Esophagus muscularis mucosa (tissue), 4 donors: ENCODE measurements around the gene CXorf58. TPM values are rescaled to one million over a fixed set of nuclear protein-coding genes. Genes with fewer than 3 reads are reported as not detected.

Experiments used
- DNase-seq: peaks from one replicate; pipeline ENCODE4 v3.0.0-alpha.2; 2017; ENCODE audit errors: extremely low spot score
- H3K27ac ChIP-seq, 4 donors: fragments of 200-600 bp; sonication (generic); replicated peaks in 1 of 4; 1 replicate in 3 of 4; 2 replicates in 1 of 4; pipeline ENCODE4 v1.5.1; 2016 to 2019; ENCODE audit warnings: mild to moderate bottlenecking in 1 of 4
- H3K27me3 ChIP-seq, 4 donors: fragments of 200-600 bp; sonication (generic); one replicate each; pipeline versions ENCODE4 v1.5.1 to v1.6.0; 2016 to 2019
- H3K36me3 ChIP-seq, 4 donors: fragments of 200-600 bp; sonication (generic); one replicate each; pipeline ENCODE4 v1.5.1; 2016 to 2019
- H3K4me1 ChIP-seq, 4 donors: fragments of 200-600 bp; sonication (generic); one replicate each; pipeline ENCODE4 v1.5.1; 2016 to 2019
- H3K4me3 ChIP-seq, 4 donors: fragments of 200-600 bp; sonication (generic); 1 replicate in 2 of 4; 2 replicates in 2 of 4; pipeline ENCODE4 v1.5.1; 2016 to 2019; ENCODE audit warnings: mild to moderate bottlenecking in 4 of 4, moderate library complexity in 1 of 4
- H3K9me3 ChIP-seq, 4 donors: fragments of 200-600 bp; sonication (generic); 1 replicate in 3 of 4; 2 replicates in 1 of 4; pipeline ENCODE4 v1.5.1; 2016 to 2019
- CTCF ChIP-seq, 3 experiments: fragments of 200-600 bp in 2 of 3; fragments of 450-650 bp in 1 of 3; sonication (generic) in 2 of 3; IDR thresholded peaks; one replicate each; pipeline ENCODE4 v1.5.1; 2017 to 2019; ENCODE audit warnings: antibody characterized with exemption in 3 of 3, mild to moderate bottlenecking in 2 of 3, moderate library complexity in 1 of 3
- EP300 ChIP-seq: sonication (generic); formaldehyde crosslinking; IDR thresholded peaks from one replicate; pipeline ENCODE4 v1.6.1; 2017; ENCODE audit warnings: antibody characterized with exemption
- POLR2A ChIP-seq: fragments of 450-650 bp; IDR thresholded peaks from one replicate; pipeline ENCODE4 v1.6.1; 2017; ENCODE audit warnings: antibody characterized with exemption, moderate library complexity, mild to moderate bottlenecking, low read depth
- POLR2AphosphoS5 ChIP-seq, 2 donors: sonication (generic); formaldehyde crosslinking; IDR thresholded peaks; one replicate each; pipeline ENCODE4 v1.6.1; 2017; ENCODE audit warnings: antibody characterized with exemption in 2 of 2
- WGBS: methylation state at CpG from one replicate; pipeline ENCODE4 v1.1.5; 2018; 5-methylcytosine and 5-hydroxymethylcytosine counted together
- intact Hi-C: fragments of 100-400 bp; cut with DNase I; formaldehyde crosslinking; loops from one replicate; pipeline ENCODE4 v1.15.1; 2023
- total RNA-seq, 4 donors: library from RNA; depleted of rRNA; stranded (reverse); fragments of >200 nt; gene quantifications; one replicate each; pipeline versions ENCODE4 v1.1.0 to v1.2.1, GENCODE V29; 2016

The CXorf58 gene
- total RNA-seq, 4 donors from 2014 or later = 0.29 TPM; not detected in 3

GRCh38 chrX:23904096-23904495, 3.7 kb upstream of the CXorf58 start:
- Histone ChIP-seq H3K36me3 (no peaks in the 10 kb centered on the region), H3K9me3 (no peaks in the 10 kb centered on the region), H3K27ac (no peak overlapping the region), H3K27me3 (no peaks in the 10 kb centered on the region), H3K4me3 (no peak overlapping the region), H3K4me1 (peaks cover 13 to 45% (median 28%) of the 10 kb centered on the region in 4 donors)
- no peak for DNase-seq
- TF ChIP-seq CTCF (IDR thresholded peaks at IDR 0.05) (no peak), EP300 (no peak), POLR2AphosphoS5 (IDR thresholded peaks at IDR 0.05) (no peak), POLR2A (no peak)
- intact Hi-C loops = no loop called here
- WGBS = 49% methylated on average over 2 of the region's 2 CpGs

DNA sequence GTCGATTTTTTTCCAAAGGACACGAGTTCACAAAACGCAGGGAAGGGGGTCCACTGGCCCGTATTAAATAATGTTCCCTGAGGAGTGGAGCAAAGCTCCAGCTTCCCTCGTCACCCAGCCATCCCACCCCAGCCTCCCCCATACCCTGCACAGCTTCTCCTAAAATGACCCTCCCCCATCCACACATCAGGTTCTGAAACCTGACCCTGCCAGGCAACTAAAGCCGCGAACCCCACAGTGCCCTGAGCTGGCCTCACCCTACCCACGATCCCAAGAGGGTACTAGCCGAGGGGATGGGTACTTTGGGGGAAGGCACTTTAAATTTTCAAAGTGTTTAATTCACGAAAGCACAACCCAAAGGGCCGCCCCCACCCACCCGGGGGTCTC, 702 bp upstream of the CXorf58 start:
- H3K27me3 ChIP-seq = no peaks in the 10 kb centered on the region
- TF ChIP-seq POLR2AphosphoS5 (IDR thresholded peaks at IDR 0.05) = no peak
- TF ChIP-seq EP300 = no peak
- no peak for TF ChIP-seq CTCF (IDR thresholded peaks at IDR 0.05)
- no peak for TF ChIP-seq POLR2A
- H3K9me3 ChIP-seq = no peaks in the 10 kb centered on the region
- WGBS = 47% methylated on average over 12 of the region's 12 CpGs
- no peak for DNase-seq
- peak overlapping the region; percentile 88 to 90 (median 90) for H3K27ac ChIP-seq
- intact Hi-C loops = loop anchor here (5.0 kb wide), 1 partner anchor 120 kb away; the partner anchor contains the start of gene KLHL15
- H3K4me3 ChIP-seq = peak overlapping the region; percentile 59 to 67 (median 66)
- H3K36me3 ChIP-seq = no peaks in the 10 kb centered on the region
- peaks cover 8 to 24% (median 18%) of the 10 kb centered on the region in 4 donors for H3K4me1 ChIP-seq

DNA sequence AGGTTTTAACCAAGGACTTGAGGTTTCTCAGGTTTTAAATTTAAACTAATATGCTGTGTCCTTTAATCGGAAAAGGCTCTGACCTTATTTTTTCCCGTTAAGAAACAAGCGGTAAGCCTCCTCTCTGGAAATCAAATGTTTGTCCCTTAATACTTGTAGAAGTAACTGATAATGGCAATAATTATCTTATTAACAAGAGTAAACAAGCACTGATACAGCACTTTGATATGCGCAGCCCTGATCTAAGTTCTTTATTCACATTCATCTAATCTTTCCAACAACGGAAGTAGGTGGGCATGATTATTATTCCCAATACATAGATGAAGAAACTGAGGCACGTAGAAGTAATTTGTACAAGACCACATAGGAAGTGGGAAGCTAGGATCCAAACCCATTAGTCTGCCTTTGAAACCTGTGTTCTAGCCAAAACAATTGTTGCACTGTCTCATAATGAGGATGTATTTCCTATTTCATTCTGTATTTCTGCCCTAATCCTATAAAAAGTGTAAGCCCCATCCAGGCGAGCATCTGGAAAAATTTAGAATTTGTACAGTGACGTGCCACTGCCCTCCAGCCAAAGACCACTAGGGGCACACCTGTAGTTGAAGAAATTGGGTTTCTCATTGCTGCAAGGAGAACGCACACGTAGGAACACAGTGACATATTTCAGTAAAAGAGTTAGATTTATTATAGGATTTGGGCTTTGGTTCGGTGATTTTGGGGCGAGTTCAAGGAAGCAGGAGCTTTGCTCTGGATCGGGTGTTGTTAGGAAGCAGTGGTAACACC, 606 bp downstream of the CXorf58 start:
- H3K27ac ChIP-seq = peak overlapping the region; percentile 88 to 90 (median 90)
- no peaks in the 10 kb centered on the region for H3K27me3 ChIP-seq
- DNase-seq = no peak
- H3K36me3 ChIP-seq = no peaks in the 10 kb centered on the region
- 46% methylated on average over 13 of the region's 13 CpGs for WGBS
- intact Hi-C loops = loop anchor here (2.0 to 5.0 kb wide), 2 partner anchors 119 to 146 kb away; partner anchors contain the start of genes EIF2S3 and KLHL15
- peaks cover 6 to 19% (median 14%) of the 10 kb centered on the region in 4 donors for H3K4me1 ChIP-seq
- H3K4me3 ChIP-seq = peak overlapping the region; percentile 59 to 67 (median 66)
- no peaks in the 10 kb centered on the region for H3K9me3 ChIP-seq
- no peak for TF ChIP-seq POLR2A
- peak in 1 of 3 experiments; percentile 14 for TF ChIP-seq CTCF (IDR thresholded peaks at IDR 0.05)
- TF ChIP-seq POLR2AphosphoS5 (IDR thresholded peaks at IDR 0.05) = no peak
- TF ChIP-seq EP300 = no peak

DNA sequence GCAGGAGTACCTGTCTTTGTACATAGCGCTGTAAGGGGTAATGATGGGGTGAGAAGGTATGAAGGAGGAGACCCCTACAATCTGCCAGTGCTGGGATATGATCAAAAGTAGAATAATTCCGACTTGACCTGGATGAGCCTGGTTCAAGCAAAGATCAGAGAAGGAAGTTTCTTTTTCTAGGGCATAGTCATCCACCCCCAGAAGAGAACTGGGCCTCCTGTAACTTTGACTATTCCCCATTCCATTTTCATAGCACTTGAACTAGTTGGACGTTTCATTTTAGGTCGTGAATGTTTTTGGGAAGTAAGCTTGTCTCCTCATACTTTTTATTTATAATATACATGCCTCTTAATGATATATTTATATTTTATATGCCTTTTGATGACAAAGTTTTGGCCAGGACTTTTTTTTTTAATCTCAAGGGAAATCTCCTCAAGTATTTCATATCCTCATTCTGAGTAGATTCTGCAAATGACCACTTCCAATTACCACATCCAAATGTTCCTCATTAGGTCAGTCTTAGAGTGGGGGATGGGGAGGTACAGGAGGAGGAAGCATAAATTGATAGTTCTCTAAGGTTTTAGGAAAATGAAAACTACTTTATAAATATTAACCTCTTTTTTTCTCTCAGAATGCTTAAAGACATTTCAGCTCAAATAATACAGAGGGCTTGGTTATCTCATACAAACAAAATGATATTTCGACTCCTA, 3.5 kb downstream of the CXorf58 start:
- H3K4me1 ChIP-seq = peaks cover 6 to 16% (median 10%) of the 10 kb centered on the region in 4 donors
- H3K9me3 ChIP-seq = no peaks in the 10 kb centered on the region
- intact Hi-C loops = no loop called here
- no peak for DNase-seq
- H3K36me3 ChIP-seq = no peaks in the 10 kb centered on the region
- H3K27me3 ChIP-seq = no peaks in the 10 kb centered on the region
- TF ChIP-seq POLR2A (no peak), EP300 (no peak)
- WGBS = 58% methylated on average over 5 of the region's 5 CpGs
- H3K4me3 ChIP-seq = no peak overlapping the region
- H3K27ac ChIP-seq = no peak overlapping the region

DNA sequence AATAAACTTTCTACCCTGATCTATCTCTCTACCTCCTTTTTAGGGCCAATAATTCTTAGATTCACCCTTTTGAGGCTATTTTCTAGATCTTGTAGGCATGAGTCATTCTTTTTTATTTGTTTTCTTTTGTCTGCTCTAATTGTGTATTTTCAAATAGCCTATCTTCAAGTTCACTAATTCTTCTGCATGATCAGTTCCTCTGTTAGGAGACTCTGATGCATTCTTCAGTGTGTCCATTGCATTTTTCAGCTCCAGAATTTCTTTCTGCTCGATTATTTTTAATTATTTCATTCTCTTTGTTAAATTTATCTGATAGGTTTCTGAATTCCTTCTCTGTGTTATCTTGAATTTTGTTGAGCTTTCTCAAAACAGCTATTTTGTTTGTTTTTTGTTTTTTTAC, 11.3 kb downstream of the CXorf58 start:
- TF ChIP-seq POLR2AphosphoS5 (IDR thresholded peaks at IDR 0.05) (no peak), EP300 (no peak), CTCF (IDR thresholded peaks at IDR 0.05) (no peak), POLR2A (no peak)
- no peaks in the 10 kb centered on the region for H3K36me3 ChIP-seq
- no peak overlapping the region for H3K27ac ChIP-seq
- WGBS = 56% methylated on average over 1 of the region's 1 CpG
- H3K27me3 ChIP-seq = no peaks in the 10 kb centered on the region
- intact Hi-C loops = no loop called here
- peaks cover 0 to 11% (median 0%) of the 10 kb centered on the region in 4 donors for H3K9me3 ChIP-seq
- H3K4me1 ChIP-seq = no peaks in the 10 kb centered on the region
- no peak overlapping the region for H3K4me3 ChIP-seq
- no peak for DNase-seq
